NCI-H187 treated with DMSO at 0.1 percent for 48 hours (cell line): ENCODE measurements around the gene TEKT4.
"Not testable (repeated sequence)": the region's sequence is repeated elsewhere in the genome, so short reads cannot be mapped to it uniquely, and the experiment has no call there.

Experiments used
- DNase-seq: peaks from one replicate; lab custom pipeline; 2025; lab: John Stamatoyannopoulos, UW

The TEKT4 gene

GRCh38 chr2:94875820-94876522 is 4.7 kb downstream of the TEKT4 start:
- DNase-seq = no peak

GRCh38 chr2:94876523-94876863 is 5.3 kb downstream of the TEKT4 start:
- no peak for DNase-seq

DNA sequence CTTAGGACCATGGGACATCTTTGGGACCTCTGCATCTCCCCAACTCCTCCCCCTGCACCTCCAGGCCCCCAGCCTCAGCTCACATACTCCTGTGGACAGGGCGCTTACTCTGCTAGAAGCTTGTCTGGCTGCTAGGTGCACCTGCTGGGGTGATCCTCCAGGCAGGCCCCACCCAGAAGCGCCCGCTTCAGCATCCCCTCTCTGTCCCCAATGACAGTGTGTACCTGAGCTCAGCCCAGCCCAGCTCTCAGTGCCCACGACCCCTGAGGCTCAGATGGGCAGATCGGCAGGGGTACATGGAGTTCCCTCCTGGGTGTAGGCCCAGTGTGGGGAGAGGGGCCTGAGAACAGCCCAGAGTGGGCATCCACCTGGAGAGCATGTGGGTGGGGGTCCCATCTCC is 5.9 kb downstream of the TEKT4 start:
- DNase-seq = no peak

- not testable (repeated sequence) for DNase-seq
These were observed 7.3 kb downstream of the TEKT4 start for GRCh38 chr2:94878575-94878974.

- no peak for DNase-seq
These were observed 8.2 kb downstream of the TEKT4 start for GRCh38 chr2:94879314-94879981.

- DNase-seq = no peak
These were observed 8.8 kb downstream of the TEKT4 start for GRCh38 chr2:94879982-94880377.

- DNase-seq = no peak
These were observed 9.3 kb downstream of the TEKT4 start for GRCh38 chr2:94880507-94880906.

DNA sequence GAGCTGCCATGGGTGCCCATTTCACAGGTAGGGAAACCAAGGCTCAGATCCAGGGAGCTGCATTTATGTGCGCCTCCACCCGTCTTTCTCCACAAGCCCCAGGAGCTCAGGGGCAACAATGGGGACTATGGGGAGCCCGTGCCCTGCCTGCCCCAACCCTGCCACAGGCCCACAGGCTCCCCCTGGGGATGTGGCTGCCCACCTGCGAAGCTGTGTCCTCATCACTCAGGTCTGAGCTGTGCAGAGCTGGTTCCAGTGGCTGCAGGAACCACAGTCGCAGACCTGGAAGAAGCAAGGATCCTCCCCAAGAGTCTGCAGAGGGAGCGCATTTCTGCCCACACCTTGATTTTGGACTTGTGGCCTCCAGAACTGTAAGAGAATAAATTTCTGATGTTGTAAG is 9.8 kb downstream of the TEKT4 start:
- no peak for DNase-seq

- DNase-seq = no peak
These were observed 19.0 kb downstream of the TEKT4 start for GRCh38 chr2:94890234-94890633.

GRCh38 chr2:94895273-94895672 is 24.0 kb downstream of the TEKT4 start:
- not testable (repeated sequence) for DNase-seq

DNA sequence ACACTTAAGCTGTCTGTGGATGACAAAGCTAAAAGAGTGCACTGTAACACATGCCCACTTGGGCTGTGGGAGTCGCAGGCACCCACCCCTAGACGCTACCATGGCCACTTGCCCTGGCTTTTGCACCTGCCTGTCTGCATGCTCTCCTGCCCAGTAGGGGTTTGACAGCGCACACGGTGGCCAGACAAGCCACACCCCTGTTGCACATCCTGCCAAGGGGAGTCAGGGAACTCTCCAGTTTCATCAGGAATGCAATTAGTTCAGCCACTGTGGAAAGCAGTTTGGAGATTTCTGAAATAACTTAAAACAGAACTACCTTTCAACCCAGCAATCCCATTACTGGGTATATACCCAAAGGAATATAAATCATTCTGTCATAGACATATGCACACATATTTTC is 35.7 kb downstream of the TEKT4 start:
- DNase-seq = not testable (repeated sequence)

- DNase-seq = no peak
These were observed 52.0 kb downstream of the TEKT4 start for GRCh38 chr2:94923196-94923595.

DNA sequence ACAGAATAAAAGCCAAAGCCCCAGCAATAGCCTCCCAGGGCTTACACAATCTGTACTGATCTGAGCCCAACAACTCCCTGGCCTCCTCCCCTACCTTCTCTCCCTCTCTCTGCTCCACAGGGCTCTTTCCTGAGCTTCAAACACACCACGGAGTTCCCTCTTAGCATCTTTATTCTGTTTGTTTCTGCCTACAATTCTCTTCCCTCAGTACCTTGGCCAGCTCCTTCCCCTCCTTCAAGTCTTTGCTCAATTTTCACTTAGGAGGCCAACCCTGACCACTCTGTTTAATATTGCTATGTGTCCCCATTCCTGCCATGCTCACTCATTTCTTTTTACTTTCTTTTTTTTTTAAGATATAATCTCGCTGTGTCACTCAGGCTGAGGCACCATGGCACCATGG is 53.8 kb downstream of the TEKT4 start:
- not testable (repeated sequence) for DNase-seq
